ENCODE measurements around the gene FASN.
"Not testable (repeated sequence)": the region's sequence is repeated elsewhere in the genome, so short reads cannot be mapped to it uniquely, and the experiment has no call there.

The FASN gene

GRCh38 chr17:82054351-82055022, 43.5 kb downstream of the FASN start:
- DNase-seq: no peak

GRCh38 chr17:82053556-82054263, 44.3 kb downstream of the FASN start:
- DNase-seq: no peak

GRCh38 chr17:82053130-82053529, 44.9 kb downstream of the FASN start:
- DNase-seq: no peak

- no peak for DNase-seq
These were observed 45.4 kb downstream of the FASN start for GRCh38 chr17:82052638-82053059.

GRCh38 chr17:82051776-82052637, 46.0 kb downstream of the FASN start, which contains the start of the genes GPS1 and RFNG:
Gene GPS1, plus strand, starts transcription at chr17:82051898. Its CDS starts 34 bp downstream, at chr17:82051932.
Gene RFNG, minus strand, starts transcription at chr17:82051811. Its CDS starts 45 bp downstream, at chr17:82051766.
- DNase-seq: peak; percentile 41

- no peak for DNase-seq
These were observed 47.0 kb downstream of the FASN start for GRCh38 chr17:82050761-82051641.

GRCh38 chr17:82050152-82050760, 47.8 kb downstream of the FASN start:
- no peak for DNase-seq

- no peak for DNase-seq
These were observed 48.5 kb downstream of the FASN start for GRCh38 chr17:82049521-82049971.

- no peak for DNase-seq
These were observed 48.9 kb downstream of the FASN start for GRCh38 chr17:82049106-82049505.

GRCh38 chr17:82048571-82048971, 49.5 kb downstream of the FASN start:
- no peak for DNase-seq

GRCh38 chr17:82047914-82048570, 50.0 kb downstream of the FASN start:
- DNase-seq: no peak

- no peak for DNase-seq
These were observed 50.7 kb downstream of the FASN start for GRCh38 chr17:82047379-82047778.

GRCh38 chr17:82046903-82047302, 51.1 kb downstream of the FASN start:
- no peak for DNase-seq

GRCh38 chr17:82045936-82046484, 52.0 kb downstream of the FASN start:
- DNase-seq: no peak

GRCh38 chr17:82043507-82043906, 54.5 kb downstream of the FASN start:
- DNase-seq: no peak

- no peak for DNase-seq
These were observed 55.4 kb downstream of the FASN start for GRCh38 chr17:82042649-82043048.

- no peak for DNase-seq
These were observed 56.8 kb downstream of the FASN start for GRCh38 chr17:82041144-82041814.

GRCh38 chr17:82039695-82040299, 58.2 kb downstream of the FASN start:
- DNase-seq: no peak

GRCh38 chr17:82038796-82039409, 59.1 kb downstream of the FASN start:
- DNase-seq: not testable (repeated sequence)

- DNase-seq: no peak
These were observed 60.2 kb downstream of the FASN start for GRCh38 chr17:82037889-82038195.

Data from HCEC 1CT (cell line).